ENCODE data around the gene TBX15. TPM values are rescaled to one million over a fixed set of nuclear protein-coding genes. Genes with fewer than 3 reads are reported as not detected.

TBX15 gene
- total and polyA plus RNA-seq, 9 of the 15 experiments (the other 6 are each of a cell fraction or from before 2014, with no cell fraction given), result 0.03 to 3.4 (median 2.3) TPM

DNA sequence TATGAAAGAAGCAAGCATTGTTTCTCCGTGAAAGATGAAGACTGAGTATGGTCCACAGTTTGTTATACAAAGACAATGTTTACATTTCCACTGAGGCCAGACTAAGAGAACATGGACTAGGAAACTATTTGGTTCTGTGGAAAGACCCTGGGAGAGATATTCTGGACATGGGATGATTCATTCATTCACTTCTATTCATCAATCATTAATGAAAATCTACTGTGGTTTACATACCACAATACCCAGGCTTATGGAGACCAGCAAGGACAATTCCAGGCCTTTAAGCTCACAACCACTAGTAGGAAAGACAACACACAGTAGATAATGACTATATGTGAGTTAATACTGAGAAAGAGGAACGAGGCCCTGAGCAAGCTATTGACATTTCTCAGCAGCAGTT, 125.4 kb downstream of the TBX15 start:
- Histone ChIP-seq H3K27me3 (ENCODE audit: control insufficient read depth in 2 of 2, insufficient read depth in 2 of 2, low read length in 2 of 2) (no peaks in the 10 kb centered on the region), H3K79me2 (ENCODE audit: control insufficient read depth, insufficient read depth, low read length) (no peaks in the 10 kb centered on the region), H3K9me1 (ENCODE audit: control insufficient read depth, insufficient read depth, low read length) (no peaks in the 10 kb centered on the region), H3K36me3 (ENCODE audit: control insufficient read depth, insufficient read depth, low read length) (no peaks in the 10 kb centered on the region), H3K4me3 (no peak overlapping the region), H3K9ac (ENCODE audit: insufficient read depth in 1 of 2, low read depth in 2 of 2, low read length in 2 of 2) (no peak overlapping the region), H3K27ac (ENCODE audit: extremely low read depth, low read depth, low read length) (no peak overlapping the region), H2AFZ (ENCODE audit: low read depth, low read length) (no peak overlapping the region), H3K4me1 (replicated peaks in 1 of 2; ENCODE audit: control insufficient read depth in 2 of 2, insufficient read depth in 2 of 2, low read length in 2 of 2) (no peaks in the 10 kb centered on the region; a peak in 1 of 5 replicates), H3K4me2 (ENCODE audit: insufficient read depth, low read length) (no peak overlapping the region), H4K20me1 (replicated peaks; ENCODE audit: control insufficient read depth, insufficient read depth, low read length) (no peaks in the 10 kb centered on the region), H3K9me3 (replicated peaks; ENCODE audit: control insufficient read depth, insufficient read depth, low read depth, low read length) (no peaks in the 10 kb centered on the region)
- in situ Hi-C loops (cut with MboI) (no loop called here), intact Hi-C loops (cut with micrococcal nuclease) (no loop called here)
- TF ChIP-seq PRDM10 (IDR thresholded peaks at IDR 0.05; ENCODE audit: partially characterized antibody) (no peak), TAF1 (IDR thresholded peaks at IDR 0.05; ENCODE audit: control insufficient read depth, extremely low read depth, insufficient read depth, low read length, severe bottlenecking) (no peak), MEIS2 (IDR thresholded peaks at IDR 0.05; ENCODE audit: partially characterized antibody) (no peak), ELF4 (CRISPR knock-in tag; IDR thresholded peaks at IDR 0.05) (no peak), ZNF551 (CRISPR knock-in tag; IDR thresholded peaks at IDR 0.05) (no peak), SMAD1 (IDR thresholded peaks at IDR 0.05; ENCODE audit: low read depth, low read length, partially characterized antibody) (no peak), ZKSCAN1 (IDR thresholded peaks at IDR 0.05; ENCODE audit: low read depth, low read length) (no peak), POLR2AphosphoS5 (IDR thresholded peaks at IDR 0.05; ENCODE audit: control insufficient read depth, insufficient read depth, low read depth, low read length) (no peak), RBM34 (IDR thresholded peaks at IDR 0.05; ENCODE audit: borderline replicate concordance, insufficient read depth, low read length) (no peak), ZNF444 (CRISPR knock-in tag; IDR thresholded peaks at IDR 0.05) (no peak), ARID1B (IDR thresholded peaks at IDR 0.05) (no peak), GATAD2B (IDR thresholded peaks at IDR 0.05; ENCODE audit: borderline replicate concordance) (no peak), TGIF2 (CRISPR knock-in tag; IDR thresholded peaks at IDR 0.05) (no peak), NCOA1 (IDR thresholded peaks at IDR 0.05; ENCODE audit: low read depth) (no peak), ZNF75A (CRISPR knock-in tag; IDR thresholded peaks at IDR 0.05) (no peak)
- TF ChIP-seq, protein P1, sequence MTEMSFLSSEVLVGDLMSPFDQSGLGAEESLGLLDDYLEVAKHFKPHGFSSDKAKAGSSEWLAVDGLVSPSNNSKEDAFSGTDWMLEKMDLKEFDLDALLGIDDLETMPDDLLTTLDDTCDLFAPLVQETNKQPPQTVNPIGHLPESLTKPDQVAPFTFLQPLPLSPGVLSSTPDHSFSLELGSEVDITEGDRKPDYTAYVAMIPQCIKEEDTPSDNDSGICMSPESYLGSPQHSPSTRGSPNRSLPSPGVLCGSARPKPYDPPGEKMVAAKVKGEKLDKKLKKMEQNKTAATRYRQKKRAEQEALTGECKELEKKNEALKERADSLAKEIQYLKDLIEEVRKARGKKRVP (CRISPR knock-in tag; IDR thresholded peaks at IDR 0.05), result no peak
- ChIA-PET CTCF (ENCODE audit: low intra/inter-chr PET ratio) (no interaction called here), POLR2A (no interaction called here)
- 6% methylated on average over 2 of the region's 2 CpGs for WGBS (ENCODE audit: insufficient coverage, low coverage, missing lambda C conversion rate)
- FAIRE-seq, result no peak
- no peak for ATAC-seq
- BruUV-seq (replicated peaks), result no TSS peak
- no peak for DNase-seq (ENCODE audit: extremely low read depth in 1 of 4, low spot score in 3 of 4)
